ENCODE results near the gene G6PC3.
"Not testable (repeated sequence)": the region's sequence is repeated elsewhere in the genome, so short reads cannot be mapped to it uniquely, and the experiment has no call there.

Gene G6PC3

GRCh38 chr17:44082256-44082927 lies 11.9 kb downstream of the G6PC3 start:
- DNase-seq (ENCODE audit: low read depth in 3 of 3): no peak

- no peak for DNase-seq (ENCODE audit: low read depth in 3 of 3)
These were observed 12.8 kb downstream of the G6PC3 start for GRCh38 chr17:44083250-44083849.

GRCh38 chr17:44084131-44084538 lies 13.6 kb downstream of the G6PC3 start:
- no peak for DNase-seq (ENCODE audit: low read depth in 3 of 3)

GRCh38 chr17:44084921-44085320 lies 14.4 kb downstream of the G6PC3 start:
- DNase-seq (ENCODE audit: low read depth in 3 of 3): no peak

- DNase-seq (ENCODE audit: low read depth in 3 of 3): no peak
These were observed 15.4 kb downstream of the G6PC3 start for GRCh38 chr17:44085908-44086307.

GRCh38 chr17:44086364-44087311 lies 16.1 kb downstream of the G6PC3 start:
- peak; percentile 44 to 63 (median 61) for DNase-seq (ENCODE audit: low read depth in 3 of 3)

GRCh38 chr17:44087319-44087718 lies 16.8 kb downstream of the G6PC3 start:
- DNase-seq (ENCODE audit: low read depth in 3 of 3): no peak

- no peak for DNase-seq (ENCODE audit: low read depth in 3 of 3)
These were observed 17.7 kb downstream of the G6PC3 start for GRCh38 chr17:44088254-44088653.

GRCh38 chr17:44091200-44091997 lies 20.9 kb downstream of the G6PC3 start:
- DNase-seq (ENCODE audit: low read depth in 3 of 3): no peak

GRCh38 chr17:44092051-44092450 lies 21.5 kb downstream of the G6PC3 start:
- no peak for DNase-seq (ENCODE audit: low read depth in 3 of 3)

- DNase-seq (ENCODE audit: low read depth in 3 of 3): no peak
These were observed 22.8 kb downstream of the G6PC3 start for GRCh38 chr17:44093231-44093900.

GRCh38 chr17:44094701-44095387 lies 24.3 kb downstream of the G6PC3 start:
- DNase-seq (ENCODE audit: low read depth in 3 of 3): no peak

GRCh38 chr17:44095388-44095646 lies 24.8 kb downstream of the G6PC3 start:
- DNase-seq (ENCODE audit: low read depth in 3 of 3): no peak

- DNase-seq (ENCODE audit: low read depth in 3 of 3): no peak
These were observed 25.3 kb downstream of the G6PC3 start for GRCh38 chr17:44095647-44096496.

- DNase-seq (ENCODE audit: low read depth in 3 of 3): no peak
These were observed 26.8 kb downstream of the G6PC3 start for GRCh38 chr17:44097110-44097958.

GRCh38 chr17:44101858-44102257 lies 31.3 kb downstream of the G6PC3 start:
- not testable (repeated sequence) for DNase-seq (ENCODE audit: low read depth in 3 of 3)

- DNase-seq (ENCODE audit: low read depth in 3 of 3): no peak
These were observed 32.5 kb downstream of the G6PC3 start for GRCh38 chr17:44102849-44103622.

- no peak for DNase-seq (ENCODE audit: low read depth in 3 of 3)
These were observed 34.9 kb downstream of the G6PC3 start for GRCh38 chr17:44105483-44105882.

All from stimulated activated CD4-positive, alpha-beta T cell treated with anti-CD3 and anti-CD28 coated beads, TNF-alpha, amount 100 ng/mL, for 4 hours (primary cell).